Measurements from ENCODE around the gene PRPF6. TPM values are rescaled to one million over a fixed set of nuclear protein-coding genes. Genes with fewer than 3 reads are reported as not detected.

The PRPF6 gene
- total and polyA plus RNA-seq, 2 of the 13 experiments (the other 11 are each of a cell fraction or from before 2014, with no cell fraction given), result 63.7 to 101 TPM

DNA sequence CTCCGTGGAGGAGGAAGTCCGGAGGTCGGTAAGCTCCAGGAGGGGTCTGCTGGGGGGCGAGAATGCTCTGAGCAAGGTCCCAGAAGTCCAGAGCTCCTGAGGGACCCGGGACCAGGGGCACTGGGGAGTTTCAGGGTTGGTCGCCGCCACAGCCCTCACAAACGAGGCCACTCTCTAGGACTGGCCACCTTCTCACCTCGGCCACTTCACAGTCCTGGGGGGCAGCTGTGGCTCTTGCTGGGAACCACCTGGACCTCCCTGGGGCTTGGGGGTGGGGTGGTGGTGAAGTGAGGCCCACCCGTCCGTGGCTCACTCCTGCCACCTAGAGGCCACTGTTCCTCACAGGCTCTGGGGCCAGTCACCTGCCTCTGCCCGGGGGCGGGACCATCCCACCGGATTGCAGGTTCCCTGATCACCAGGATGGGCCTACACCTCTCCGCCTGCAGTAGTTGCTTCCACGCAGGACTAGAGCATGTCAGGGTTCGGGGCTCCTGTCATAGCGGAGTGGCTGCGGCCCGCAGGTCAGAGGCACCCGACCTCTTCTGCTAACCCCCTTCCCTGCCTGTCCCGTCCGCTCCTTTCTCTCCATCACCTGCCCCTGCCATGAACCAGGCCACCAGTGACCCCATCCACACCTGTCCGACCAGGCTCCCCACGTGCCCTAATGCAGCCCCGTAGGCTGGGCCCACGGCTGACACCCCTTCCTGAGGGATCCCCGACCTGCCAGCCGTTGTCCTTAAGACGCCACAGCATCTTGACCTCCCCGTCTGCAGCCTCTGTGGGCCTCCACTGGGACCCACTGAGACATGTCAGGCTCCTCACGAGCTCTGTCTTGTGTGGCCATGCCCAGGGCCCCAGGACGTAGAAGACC, 76.9 kb downstream of the PRPF6 start (continued):
- TF ChIP-seq TARDBP (CRISPR knock-in tag; IDR thresholded peaks at IDR 0.05) (no peak), KMT2B (CRISPR knock-in tag; IDR thresholded peaks at IDR 0.05) (no peak; the same call in 1 of the 2 replicates)
- TF ChIP-seq, protein P1, sequence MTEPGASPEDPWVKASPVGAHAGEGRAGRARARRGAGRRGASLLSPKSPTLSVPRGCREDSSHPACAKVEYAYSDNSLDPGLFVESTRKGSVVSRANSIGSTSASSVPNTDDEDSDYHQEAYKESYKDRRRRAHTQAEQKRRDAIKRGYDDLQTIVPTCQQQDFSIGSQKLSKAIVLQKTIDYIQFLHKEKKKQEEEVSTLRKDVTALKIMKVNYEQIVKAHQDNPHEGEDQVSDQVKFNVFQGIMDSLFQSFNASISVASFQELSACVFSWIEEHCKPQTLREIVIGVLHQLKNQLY (CRISPR knock-in tag; IDR thresholded peaks at IDR 0.05), result no peak; the same call in none of the 2 replicates

DNA sequence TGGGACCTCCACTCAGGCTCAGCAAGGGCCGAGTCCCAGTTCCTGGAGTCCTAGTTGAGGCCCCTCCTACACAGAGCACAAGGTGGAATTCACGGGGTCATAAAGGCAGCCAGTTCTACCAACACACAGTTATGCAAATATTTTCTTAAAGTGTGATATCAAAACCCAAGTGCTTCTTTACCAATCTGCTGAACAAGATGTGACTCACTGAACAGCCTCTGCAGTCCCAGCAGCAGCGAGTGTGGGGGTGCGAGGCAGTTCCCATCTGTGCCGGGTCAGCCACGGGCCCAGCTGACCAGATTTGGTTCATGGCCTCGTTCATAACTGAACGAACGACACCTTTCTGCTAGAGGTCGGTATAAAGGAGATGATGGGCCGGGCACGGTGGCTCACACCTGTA, 77.6 kb downstream of the PRPF6 start:
- no peaks in the 10 kb centered on the region for H3K9me3 ChIP-seq (ENCODE audit: low read length)
- no peaks in the 10 kb centered on the region; a peak in 1 of 5 replicates for H3K27me3 ChIP-seq (ENCODE audit: control insufficient read depth in 1 of 2, insufficient read depth in 2 of 2, low read length in 2 of 2)
- H3K4me2 ChIP-seq (ENCODE audit: low read depth, low read length), result no peak overlapping the region
- ChIA-PET POLR2A (interaction anchor here (0.7 to 4.6 kb wide), 5 partner anchors 8 to 78 kb away, joined by 3 to 41 read pairs (median 4); partner anchors contain the start of genes C20orf204 and PRPF6), CTCF (ENCODE audit: low intra/inter-chr PET ratio, low total read pairs) (interaction anchor here (1.2 to 3.7 kb wide), 2 partner anchors 78 to 102 kb away, joined by 3 to 33 read pairs; partner anchors contain the start of genes PRPF6, SAMD10 and UCKL1)
- DNase-seq (ENCODE audit: low spot score), result no peak
- peaks cover 69% of the 10 kb centered on the region for H3K4me1 ChIP-seq (ENCODE audit: insufficient read depth, low read length)
- BruUV-seq (replicated peaks), result no TSS peak
- TF ChIP-seq ZNF776 (CRISPR knock-in tag; IDR thresholded peaks at IDR 0.05) (0 out of 2 replicates have a peak, but pooled peaks have one; percentile 61), SMARCC2 (IDR thresholded peaks at IDR 0.05) (no peak), SRY (CRISPR knock-in tag; IDR thresholded peaks at IDR 0.05) (0 out of 2 replicates have a peak, but pooled peaks have one; percentile 48), ZSCAN21 (CRISPR knock-in tag; IDR thresholded peaks at IDR 0.05; ENCODE audit: borderline replicate concordance) (no peak)
- TF ChIP-seq, protein P2, sequence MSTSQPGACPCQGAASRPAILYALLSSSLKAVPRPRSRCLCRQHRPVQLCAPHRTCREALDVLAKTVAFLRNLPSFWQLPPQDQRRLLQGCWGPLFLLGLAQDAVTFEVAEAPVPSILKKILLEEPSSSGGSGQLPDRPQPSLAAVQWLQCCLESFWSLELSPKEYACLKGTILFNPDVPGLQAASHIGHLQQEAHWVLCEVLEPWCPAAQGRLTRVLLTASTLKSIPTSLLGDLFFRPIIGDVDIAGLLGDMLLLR (CRISPR knock-in tag; IDR thresholded peaks at IDR 0.05), result peak; percentile 27; the same call in 1 of the 2 replicates
- TF ChIP-seq, protein P3, sequence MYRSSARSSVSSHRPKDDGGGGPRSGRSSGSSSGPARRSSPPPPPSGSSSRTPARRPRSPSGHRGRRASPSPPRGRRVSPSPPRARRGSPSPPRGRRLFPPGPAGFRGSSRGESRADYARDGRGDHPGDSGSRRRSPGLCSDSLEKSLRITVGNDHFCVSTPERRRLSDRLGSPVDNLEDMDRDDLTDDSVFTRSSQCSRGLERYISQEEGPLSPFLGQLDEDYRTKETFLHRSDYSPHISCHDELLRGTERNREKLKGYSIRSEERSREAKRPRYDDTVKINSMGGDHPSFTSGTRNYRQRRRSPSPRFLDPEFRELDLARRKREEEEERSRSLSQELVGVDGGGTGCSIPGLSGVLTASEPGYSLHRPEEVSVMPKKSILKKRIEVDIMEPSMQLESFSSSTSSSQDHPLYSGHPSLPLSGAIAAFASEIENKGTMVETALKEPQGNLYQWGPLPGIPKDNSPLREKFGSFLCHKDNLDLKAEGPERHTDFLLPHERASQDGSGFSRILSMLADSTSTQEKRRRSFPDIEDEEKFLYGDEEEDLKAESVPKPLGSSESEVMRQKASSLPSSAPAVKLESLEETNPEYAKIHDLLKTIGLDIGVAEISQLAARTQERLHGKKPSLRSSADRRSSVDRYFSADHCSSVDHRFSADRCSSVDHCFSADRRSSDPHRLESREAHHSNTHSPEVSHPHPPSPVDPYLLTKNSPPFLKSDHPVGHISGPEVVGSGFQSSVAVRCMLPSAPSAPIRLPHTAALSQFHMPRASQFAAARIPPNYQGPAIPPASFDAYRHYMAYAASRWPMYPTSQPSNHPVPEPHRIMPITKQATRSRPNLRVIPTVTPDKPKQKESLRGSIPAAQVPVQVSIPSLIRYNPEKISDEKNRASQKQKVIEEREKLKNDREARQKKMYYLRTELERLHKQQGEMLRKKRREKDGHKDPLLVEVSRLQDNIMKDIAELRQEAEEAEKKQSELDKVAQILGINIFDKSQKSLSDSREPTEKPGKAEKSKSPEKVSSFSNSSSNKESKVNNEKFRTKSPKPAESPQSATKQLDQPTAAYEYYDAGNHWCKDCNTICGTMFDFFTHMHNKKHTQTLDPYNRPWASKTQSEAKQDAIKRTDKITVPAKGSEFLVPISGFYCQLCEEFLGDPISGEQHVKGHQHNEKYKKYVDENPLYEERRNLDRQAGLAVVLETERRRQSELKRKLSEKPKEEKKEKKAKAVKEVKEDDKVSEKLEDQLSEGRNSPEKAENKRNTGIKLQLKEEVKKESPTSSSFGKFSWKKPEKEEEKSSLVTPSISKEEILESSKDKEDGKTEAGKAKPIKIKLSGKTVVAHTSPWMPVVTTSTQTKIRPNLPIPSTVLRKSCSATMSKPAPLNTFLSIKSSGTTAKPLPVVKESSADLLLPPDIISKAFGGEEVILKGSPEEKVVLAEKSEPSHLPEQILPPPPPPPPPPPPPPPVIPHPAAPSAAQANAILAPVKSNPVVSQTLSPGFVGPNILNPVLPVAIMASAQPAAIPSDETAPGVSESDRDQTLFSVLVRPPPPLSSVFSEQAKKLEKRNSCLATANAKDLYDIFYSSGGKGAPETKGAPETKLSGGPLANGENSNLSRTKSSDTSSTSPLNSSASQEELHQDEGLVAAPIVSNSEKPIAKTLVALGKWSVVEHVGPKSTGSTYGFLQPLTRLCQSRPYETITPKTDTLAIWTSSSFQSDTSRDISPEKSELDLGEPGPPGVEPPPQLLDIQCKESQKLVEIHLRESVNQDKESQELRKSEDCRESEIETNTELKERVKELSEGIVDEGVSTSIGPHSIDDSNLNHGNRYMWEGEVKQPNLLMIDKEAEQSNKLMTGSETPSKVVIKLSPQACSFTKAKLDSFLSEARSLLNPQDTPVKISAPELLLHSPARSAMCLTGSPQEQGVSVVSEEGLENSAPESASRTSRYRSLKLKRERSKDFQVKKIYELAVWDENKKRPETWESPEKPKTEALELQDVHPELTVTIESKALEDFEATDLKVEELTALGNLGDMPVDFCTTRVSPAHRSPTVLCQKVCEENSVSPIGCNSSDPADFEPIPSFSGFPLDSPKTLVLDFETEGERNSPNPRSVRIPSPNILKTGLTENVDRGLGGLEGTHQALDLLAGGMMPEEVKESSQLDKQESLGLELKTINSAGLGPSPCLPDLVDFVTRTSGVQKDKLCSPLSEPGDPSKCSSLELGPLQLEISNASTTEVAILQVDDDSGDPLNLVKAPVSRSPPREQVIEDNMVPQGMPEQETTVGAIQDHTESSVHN (CRISPR knock-in tag; IDR thresholded peaks at IDR 0.05), result 0 out of 2 replicates have a peak, but pooled peaks have one; percentile 51
- ATAC-seq, result no peak
- no peak overlapping the region for H3K27ac ChIP-seq (ENCODE audit: extremely low read length, insufficient read depth, low read length)
- in situ Hi-C loops (cut with HindIII; ENCODE audit: extremely low pct_ligation_motif_present, low pct_unique_long_range_greater_than_20kb) (loop anchor here (5.0 kb wide), 1 partner anchor 81 kb away; the partner anchor contains the start of gene SAMD10), intact Hi-C loops (cut with micrococcal nuclease; ENCODE audit: unreplicated experiment) (no loop called here)
- WGBS (ENCODE audit: low lambda C conversion rate), result 77% methylated on average over 12 of the region's 12 CpGs
- FAIRE-seq, result no peak
- no peaks in the 10 kb centered on the region for H3K79me2 ChIP-seq (ENCODE audit: insufficient read depth, low read length)
- H4K20me1 ChIP-seq (ENCODE audit: insufficient read depth, low read length), result 0 out of 2 replicates have a peak, but pooled peaks cover under 1% of the 10 kb centered on the region
- no peak overlapping the region for H2AFZ ChIP-seq (ENCODE audit: low read length)
- no peaks in the 10 kb centered on the region for H3K36me3 ChIP-seq (replicated peaks in 1 of 2; ENCODE audit: control insufficient read depth in 1 of 2, insufficient read depth in 2 of 2, low read length in 2 of 2)
- no peak overlapping the region for H3K9ac ChIP-seq (ENCODE audit: insufficient read depth, low read depth, low read length)
- H3K4me3 ChIP-seq (replicated peaks in 1 of 3; ENCODE audit: insufficient read depth in 1 of 3, low read depth in 2 of 3, low read length in 3 of 3), result 0 out of 6 replicates have a peak overlapping the region, but pooled peaks of 1 of the 3 experiments have one; percentile 69

Data from HepG2 (cell line).